PC-9 (cell line): Measurements from ENCODE around the gene GLIPR1L2.

ENCODE experiments used
- CTCF ChIP-seq: fragments of 200-600 bp; sonication (generic); conservative IDR thresholded peaks from 2 replicates; pipeline ENCODE4 v1.6.1; 2017; ENCODE audit warnings: mixed run types, antibody characterized with exemption, mild to moderate bottlenecking, moderate library complexity
- EZH2 ChIP-seq: fragments of 200-600 bp; sonication (generic); IDR thresholded peaks from 2 replicates; pipeline ENCODE4 v1.8.0; 2017; ENCODE audit warnings: antibody characterized with exemption, low read depth

- TF ChIP-seq CTCF (no peak), EZH2 (no peak)
Observed at GRCh38 chr12:75427491-75427890, 36.6 kb downstream of the GLIPR1L2 start.
